GM18499 (cell line): ENCODE results near the gene SYT1.

Experiments used
- ATAC-seq: cut with Tn5 transposase; IDR thresholded peaks from one replicate; pipeline ENCODE4 v1.9.1; 2021; ENCODE audit warnings: moderate number of reproducible peaks; ENCODE audit not compliant: insufficient read depth, unreplicated experiment

The SYT1 gene

DNA sequence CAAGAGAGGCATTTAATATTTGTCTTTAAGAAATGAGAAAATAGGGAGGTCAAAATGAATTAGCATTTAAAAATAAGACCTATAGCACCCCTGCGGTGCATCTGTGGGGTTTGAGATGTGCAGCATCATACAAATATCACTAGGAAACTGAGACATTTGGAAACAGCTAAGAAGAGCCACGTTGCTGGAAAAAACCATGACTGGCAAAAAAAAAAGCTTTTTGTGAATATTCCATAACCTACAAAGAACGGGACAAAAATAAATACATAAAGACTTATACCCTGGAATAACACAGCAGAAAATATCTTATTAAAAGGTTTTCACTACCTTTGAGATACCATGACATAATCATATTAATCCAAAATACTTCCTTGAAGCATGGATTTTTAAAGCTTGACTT lies 460.0 kb downstream of the SYT1 start:
- ATAC-seq = no peak

DNA sequence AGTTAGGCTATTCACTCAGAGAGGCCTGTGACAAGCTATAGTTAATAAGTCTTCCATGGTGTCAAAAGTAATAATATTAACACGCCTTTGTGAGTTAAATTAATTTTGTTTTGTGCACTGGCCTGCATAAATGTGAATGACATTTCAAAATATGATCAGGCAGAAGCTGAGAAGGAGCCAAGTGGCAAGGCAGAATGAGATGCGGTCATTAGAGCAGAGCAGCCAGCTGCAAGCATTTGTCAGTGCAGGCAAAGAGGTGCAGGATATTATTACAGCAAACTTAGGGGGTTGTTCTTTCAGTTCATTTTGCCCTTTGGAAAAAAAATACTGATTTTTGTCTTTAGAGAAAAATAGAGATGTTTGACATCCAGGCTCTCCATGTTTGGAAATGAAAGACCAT lies 461.6 kb downstream of the SYT1 start:
- no peak for ATAC-seq

DNA sequence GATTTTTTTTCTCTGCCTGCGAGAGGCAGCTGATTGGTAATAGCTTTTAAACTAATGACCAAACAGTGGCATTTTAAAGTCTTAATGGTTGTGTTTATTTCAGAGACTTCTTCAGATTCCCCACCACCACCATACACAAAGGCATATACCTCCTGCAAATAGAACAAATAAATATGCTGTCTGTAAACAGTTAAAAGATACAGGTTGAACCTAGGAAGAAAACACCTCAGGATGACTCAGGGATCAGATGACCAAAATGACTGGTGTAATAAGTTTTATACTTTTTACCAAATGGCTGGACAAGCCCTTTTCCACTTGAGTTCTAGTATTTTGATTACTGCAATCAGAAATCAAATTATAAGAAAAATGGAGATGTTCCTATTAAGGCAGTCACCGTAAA lies 462.1 kb downstream of the SYT1 start:
- no peak for ATAC-seq

DNA sequence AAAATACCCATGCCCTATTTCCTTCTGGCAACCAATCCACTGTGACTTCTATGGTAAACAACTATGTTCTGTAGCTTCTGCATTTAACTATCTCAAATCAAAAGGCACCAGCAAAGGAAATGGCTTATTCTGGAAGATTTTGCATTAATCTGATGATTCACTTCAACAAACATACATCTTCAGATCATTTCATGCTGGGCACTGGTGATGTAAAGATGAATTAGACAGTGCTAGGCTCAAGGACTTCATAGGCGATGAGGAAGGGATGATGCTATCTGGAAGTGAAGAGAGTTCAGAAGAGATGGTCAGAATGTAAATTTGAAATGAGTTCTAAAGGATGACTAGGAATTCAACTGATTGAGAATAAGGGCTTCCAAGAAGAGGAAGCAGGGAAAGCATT lies 462.9 kb downstream of the SYT1 start:
- ATAC-seq = no peak

DNA sequence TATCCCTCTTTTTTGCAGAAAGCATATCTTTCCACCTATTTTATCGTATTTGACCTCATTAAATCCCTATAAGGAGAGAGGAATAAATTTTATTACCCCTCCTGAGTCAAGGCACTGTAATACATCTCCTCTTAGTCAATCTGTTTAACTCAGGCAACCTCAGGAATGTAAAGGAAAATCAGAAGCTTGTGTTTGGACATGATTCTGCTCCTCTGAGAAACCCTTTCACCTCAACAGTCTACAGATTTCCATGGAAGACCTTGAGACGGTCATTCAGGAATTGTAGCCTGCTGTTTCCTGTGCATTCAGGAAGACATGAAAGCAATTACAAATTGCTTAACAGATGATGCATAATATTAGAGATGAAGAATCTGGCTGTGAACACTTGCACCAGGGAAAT lies 465.4 kb downstream of the SYT1 start:
- ATAC-seq = no peak

DNA sequence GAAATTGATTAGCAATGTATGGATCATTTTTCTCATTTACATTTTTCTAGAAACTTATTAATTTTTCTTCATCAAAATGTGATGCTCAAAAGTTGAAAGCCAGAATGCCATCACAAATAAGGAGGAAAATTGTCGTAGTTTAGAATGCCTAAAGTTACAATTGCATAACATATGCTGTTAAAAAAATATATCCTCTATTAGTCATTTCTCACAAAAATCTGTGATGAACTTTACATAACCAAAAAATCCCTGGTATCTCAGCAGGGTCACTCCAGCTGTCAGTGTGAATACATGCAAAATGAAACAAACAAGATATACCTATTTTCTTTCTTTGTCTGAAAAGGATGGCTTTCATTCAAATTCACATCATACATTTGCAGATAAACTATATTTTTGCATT lies 467.3 kb downstream of the SYT1 start:
- ATAC-seq = no peak

DNA sequence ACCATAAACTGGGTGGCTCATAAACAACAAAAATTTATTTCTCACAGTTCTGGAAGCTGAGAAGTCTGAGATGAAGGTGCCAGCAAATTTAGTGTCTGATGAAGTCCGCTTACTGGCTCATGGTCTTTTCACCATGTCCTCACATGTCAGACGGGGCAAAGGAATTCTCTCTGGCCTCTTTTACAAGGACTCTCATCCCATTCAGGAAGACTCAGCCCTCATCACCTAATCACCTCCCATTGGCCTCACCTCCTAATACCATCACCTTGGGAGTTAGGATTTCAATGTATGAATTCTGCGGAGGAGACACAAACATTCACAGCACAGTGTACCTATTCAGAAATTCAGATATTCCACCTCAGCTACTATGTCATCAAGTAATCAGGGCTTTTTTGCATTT lies 468.6 kb downstream of the SYT1 start:
- no peak for ATAC-seq

DNA sequence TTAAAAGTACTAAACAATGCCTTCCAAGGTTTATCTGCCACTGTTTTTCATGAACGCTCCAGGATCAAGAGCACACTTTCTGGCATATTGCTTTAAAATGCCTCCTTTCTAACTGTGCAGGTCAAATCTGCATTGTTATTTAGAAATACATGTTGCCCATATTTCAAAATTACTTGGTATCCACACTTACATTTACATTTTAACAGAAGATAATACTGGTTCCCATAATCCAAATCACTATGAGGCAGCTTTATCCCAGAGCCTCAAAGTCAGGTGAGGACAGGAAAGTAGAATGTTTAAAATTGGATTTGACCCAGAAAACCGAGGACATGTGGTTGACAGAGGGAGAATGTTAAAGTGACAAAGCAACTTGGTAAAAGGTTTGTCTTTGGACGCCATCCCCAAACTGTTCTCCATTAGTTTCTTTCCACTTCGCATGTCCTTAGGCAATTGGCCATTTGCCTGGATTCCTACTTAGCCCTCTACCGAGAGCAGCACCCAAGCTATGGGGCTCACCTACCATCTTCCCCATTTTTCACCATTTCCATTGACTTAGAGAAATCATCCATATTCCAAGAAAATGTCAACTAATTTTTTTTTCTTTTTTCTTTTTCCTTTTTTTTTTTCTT lies 473.2 kb downstream of the SYT1 start:
- ATAC-seq = no peak

DNA sequence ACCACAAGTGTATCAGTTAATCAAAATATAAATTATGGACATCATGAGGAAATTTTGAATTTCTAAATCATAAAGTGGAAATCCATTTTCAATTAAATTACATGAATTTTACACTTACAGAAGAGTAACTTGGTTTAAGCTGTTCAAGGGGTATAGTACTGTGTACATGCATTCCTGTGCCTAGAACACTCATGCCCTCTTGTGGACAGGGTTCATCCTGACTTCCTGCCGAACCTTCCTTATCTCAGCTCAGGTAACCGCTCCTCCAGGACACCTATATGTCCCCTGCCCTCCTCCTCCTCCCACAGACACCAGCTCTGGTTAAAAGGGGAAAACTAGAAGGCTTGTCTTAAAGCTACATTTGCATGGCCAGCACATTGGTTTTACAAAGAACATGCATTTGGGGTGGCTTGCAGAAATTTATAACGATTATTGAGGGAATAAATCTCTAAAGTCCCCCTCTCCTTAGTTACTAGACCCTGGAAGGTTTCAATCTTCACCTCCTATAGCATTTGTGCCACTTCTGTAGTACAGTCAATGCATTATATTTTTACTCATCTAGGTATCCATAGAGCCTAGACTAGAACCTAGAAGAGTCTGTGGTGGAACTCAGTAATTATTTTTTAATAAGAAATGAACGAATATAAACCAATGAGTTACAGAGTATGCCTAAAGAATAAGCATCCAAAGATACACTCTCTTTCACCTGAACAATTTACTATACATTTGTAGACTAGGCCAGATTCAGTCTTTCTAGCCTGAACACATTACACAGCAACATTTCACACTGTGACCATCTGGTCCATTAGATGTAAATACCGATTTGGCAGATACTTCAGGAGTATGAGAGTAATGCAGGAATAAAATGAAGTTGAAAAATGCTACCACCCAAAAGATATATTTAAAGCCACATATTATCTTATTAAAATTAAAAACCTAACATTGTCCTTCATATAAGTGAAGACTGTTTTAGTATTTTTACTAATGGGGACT lies 480.6 kb downstream of the SYT1 start:
- ATAC-seq = no peak

DNA sequence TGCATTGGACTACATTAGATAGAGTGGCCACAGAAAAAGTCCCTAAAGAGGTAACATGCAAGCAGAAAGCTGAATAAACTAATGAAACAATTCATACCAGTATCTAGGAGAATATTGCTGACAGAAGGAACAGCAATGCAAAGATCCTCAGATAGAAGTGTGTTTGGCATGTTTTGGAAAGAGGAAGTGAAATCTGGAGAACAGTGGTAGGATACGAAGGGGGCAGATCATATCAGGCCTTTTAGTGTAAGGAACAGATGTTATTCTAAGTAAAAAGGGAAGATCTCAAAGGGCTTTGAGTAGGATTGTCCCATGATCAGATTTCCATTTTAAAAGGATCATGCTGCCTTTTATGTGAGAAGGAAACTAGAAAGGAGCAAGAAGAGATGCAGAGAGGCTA lies 483.3 kb downstream of the SYT1 start:
- ATAC-seq = no peak

DNA sequence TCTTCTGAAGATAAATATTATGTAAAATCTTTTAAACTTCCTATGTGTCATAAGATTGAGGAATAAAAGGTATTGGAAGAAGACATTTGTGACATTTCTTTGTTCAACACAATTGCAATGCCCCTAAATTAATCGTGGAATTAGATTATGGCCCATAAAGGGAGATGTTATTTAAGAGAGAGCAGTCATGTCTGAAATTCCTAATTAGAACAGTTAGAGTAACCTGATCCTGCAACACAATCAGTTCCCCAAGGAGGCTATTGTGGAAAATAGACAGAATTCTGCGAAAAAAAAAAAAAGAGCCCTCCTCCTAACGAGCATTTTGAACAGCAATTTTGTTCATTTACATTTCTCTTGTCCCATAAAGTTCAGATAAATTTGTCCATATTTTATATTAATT lies 486.7 kb downstream of the SYT1 start:
- no peak for ATAC-seq

DNA sequence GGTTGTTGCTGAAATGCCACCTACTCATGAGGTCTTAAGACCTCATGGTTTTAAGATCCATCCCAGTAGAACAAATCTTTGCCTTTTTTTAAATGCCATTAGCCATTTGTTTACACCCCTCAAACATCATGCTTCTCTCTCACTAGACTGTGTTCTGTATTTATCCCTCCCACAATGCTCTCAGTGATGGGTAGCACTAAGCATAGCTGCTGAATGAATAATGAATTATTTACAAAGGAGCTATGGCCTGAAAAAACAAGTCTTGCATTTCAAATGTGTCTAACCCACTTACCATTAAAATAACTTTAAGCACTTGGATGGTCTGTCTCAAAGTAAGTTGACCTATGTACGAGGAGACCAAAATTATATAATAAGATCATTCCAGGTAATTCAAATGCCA lies 491.6 kb downstream of the SYT1 start:
- no peak for ATAC-seq

DNA sequence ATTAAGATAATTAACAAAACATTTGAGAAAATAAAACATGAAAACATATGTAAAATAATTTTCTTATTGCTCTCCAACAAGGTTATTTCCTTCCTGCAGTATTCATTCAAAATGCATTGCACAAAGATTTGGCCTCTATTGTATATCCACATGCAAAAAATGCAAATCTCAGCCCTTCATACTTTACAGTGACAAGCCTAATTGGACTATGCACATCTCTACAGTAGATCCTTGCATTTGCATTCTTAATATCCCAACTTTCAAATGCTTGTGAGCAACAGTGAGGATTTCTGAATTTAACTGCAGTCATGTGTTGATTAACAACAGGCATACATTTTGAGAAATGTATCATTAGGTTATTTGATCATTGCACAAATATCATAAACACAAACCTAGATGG lies 492.5 kb downstream of the SYT1 start:
- ATAC-seq = no peak

DNA sequence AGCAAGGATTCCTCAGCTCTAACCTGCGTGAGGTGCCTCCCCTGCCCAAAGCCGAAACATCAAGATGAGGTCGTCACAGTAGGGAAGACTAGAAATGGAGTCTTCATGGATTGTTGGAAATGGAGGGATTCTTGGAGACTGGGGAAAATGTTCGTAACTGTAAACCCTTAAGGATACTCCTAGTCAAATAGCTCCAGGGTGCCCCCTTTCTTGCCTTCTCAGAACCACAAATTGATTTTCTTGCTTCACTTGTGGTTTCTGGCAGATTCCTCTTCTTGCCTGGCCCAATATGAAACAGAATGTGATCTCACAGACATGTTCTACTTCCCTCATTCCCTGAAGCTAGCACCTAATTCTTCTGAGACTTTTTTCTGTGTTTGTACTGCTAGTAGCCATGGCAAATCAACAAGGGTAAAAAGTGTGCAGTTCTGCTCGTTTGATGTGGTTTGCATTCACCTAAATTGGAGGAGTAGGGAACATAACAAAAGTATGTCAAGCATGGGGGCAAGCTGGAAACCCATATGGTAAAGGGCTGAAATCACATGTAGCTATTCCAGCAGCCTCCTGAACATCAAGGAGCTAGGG lies 494.2 kb downstream of the SYT1 start:
- no peak for ATAC-seq

DNA sequence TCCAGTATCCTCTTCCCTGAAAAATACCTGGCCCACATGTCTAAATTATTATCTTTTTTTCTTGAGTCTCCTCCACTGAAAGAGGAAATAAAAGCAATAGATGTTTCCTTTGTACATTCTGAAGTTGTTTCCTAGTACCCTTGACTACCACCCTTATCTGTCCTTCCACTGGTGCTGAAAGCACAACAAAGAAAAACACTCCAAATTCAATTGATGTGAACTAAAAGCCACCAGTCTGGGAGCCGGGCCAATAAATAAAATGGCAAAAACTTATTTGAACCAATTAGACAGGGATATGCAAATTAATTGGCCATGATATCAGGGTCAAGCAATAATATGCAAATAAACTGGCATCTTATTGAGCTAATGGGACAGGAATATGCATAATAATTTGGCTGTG lies 495.7 kb downstream of the SYT1 start:
- ATAC-seq = no peak

DNA sequence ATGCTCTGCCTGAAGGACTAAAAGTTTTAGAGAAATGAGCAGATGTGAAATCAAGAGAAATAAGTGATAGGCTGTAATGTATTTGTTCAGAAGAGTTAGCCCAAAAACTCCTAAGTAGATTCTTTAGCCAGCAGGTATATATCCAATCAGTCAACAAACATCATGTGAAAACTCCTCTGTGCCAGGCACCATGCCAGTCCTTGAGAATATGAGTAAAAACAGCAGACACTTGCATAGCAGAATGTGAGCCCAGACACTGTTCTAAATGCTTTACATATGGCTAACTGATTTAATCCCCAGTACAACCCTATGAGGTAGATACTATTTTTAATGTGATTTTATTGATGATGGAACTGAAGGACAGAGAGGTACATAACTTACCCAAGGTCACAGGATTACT lies 496.4 kb downstream of the SYT1 start:
- ATAC-seq = no peak

DNA sequence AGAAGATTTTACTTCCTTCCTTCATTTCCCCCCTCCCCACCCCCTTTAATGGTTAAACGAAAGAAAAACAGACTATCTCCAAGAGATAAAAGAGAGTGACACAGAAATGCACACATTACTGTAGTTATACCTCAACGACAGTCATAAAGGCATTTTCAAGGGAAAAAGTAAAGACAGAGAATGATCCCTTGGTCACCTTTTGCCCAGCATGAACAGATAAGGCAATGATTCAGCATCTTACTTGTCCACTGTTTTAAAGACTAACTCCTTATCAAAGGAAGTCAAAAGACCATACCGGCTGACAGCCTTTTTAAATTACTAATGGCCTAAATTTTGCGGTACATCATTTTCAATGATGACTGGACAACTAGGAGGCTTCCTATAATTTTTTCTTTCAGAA lies 499.6 kb downstream of the SYT1 start:
- ATAC-seq = no peak

DNA sequence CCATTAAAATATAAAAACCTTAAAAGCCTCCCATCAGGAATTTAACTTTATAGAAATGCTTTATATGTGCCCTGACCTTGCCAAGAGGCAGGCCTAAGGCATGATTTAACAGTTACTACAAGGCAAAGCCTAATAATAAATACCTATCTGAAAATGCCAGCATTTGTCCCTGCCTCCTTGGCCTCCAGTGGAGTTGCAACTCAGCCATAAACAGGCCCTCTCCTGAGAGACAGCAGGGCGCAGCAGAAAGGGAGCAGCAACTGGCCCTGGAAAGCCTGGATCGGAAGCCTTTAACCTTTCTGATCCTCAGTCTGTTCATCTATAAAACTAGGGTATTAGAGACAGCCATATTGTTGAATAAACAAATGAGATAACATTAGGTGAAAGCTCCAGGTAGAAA lies 501.8 kb downstream of the SYT1 start:
- no peak for ATAC-seq

DNA sequence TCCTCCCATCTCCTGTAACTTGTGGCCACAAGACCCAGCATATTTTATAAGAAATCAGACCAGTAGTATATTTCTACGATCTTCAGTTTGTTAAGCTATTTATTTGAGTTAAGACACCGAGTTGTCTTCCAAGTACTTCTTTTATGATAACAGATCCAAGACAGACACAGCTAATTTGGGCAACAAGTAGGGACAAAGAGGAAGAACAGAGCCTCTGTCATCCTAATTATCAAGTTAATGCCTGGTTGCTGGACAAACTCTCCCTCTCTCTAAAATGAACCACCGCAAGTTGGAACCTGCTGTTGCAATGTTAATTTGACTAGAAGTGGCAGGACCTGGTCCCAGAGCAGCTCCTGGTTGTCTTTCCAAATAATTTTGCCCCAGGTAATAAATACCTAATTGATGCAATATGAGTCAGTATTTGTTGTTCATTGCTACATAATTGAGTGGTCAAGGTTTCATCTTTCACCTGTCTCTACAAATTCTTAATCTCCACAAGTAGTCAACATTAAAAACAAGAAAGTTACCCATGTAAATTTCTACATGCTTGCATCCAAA lies 502.5 kb downstream of the SYT1 start:
- ATAC-seq = no peak

DNA sequence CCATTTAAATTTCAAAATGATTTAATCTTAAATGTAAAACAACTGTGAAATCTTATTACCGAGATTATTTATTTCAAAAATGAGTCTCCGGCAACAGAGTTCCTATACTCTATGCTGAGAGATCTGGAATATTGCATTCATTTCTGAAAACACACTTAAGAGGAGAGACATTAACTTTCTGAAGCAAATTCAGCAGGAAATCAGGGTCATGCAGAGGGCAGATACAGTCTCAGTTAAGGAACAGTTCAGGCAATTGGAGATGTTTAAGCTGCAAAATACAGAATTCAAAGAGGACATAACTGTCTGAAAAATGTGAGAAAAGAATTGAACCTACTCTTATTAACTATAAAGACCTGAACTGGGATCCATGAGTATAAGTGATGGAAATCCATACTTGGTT lies 505.4 kb downstream of the SYT1 start:
- ATAC-seq = no peak

DNA sequence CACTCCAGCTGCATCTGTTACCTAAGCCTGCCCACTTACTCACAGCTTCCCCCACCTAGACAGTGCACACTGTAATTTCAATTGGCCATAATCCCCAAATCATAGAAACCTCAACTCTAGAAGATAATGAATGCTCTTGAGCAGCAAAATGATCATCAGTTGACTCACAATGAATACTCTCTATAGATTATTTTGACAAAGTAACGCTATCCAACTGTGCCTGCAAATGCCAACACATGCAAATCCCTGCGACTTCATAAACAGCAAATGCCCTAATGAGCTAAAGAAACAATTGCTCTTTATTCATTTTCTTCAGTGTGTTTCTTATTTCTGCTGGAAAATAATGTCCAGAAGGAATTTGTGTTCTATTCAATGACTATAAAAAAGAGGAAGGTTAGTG lies 506.7 kb downstream of the SYT1 start:
- no peak for ATAC-seq
